GM18868 (cell line): ENCODE measurements around the gene ABLIM1.

Experiments
- ATAC-seq: cut with Tn5 transposase; IDR thresholded peaks from one replicate; pipeline ENCODE4 v1.9.1; 2021; ENCODE audit warnings: mild to moderate bottlenecking, moderate library complexity; ENCODE audit not compliant: unreplicated experiment

The ABLIM1 gene

DNA sequence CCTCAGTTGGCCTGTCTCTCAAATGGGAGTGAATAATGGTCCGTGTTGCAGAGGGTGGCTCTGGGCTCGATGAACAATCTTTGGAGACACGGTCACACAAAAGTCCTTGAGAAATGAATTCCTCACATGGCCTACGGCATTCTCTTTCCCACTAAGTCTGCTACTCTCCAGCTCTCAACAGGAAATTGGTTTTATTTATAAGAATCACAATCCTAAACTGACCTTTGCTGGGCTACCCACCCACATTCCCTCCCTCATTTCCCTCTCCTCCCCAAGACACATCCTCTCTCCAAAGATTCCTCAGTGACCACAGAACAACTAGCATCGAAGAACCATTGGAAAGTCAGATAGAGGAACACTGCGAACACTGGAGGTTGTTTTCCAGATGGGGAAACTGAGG lies 258.5 kb downstream of the ABLIM1 start:
- no peak for ATAC-seq

DNA sequence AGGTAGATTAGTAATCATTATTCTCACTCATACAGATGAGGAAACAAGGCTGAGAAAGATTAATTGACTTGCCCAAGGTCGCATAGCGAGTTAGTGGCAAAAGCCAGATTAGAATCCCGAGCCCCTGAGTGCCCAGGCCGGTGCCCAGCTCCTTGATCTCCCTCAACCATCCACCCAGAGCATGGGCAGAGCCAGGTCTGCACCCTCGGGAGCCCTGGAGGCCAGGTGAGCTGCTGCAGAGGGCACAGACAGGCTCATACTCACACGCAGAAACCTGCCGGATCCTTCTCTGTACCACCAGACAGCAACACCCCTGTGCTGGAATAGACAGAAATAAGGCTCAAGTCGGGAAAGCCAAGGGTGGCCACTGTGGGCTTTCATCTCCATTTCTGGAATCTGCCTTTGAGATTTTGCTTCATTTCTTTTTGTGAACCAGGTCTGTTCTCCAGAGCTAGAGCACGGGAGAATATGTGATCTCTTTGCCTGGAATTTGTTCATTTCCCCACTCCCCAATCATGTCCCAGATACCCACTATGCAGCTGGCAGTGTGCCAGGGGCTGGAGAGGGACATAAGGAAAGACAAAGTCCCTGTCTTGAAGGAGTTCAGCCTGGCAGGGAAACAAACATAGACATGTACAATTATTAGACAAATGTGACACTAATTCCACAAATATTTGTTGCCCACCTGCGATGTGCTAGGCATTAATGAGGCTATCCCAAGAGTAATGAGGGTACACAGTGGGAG lies 259.3 kb downstream of the ABLIM1 start:
- no peak for ATAC-seq

DNA sequence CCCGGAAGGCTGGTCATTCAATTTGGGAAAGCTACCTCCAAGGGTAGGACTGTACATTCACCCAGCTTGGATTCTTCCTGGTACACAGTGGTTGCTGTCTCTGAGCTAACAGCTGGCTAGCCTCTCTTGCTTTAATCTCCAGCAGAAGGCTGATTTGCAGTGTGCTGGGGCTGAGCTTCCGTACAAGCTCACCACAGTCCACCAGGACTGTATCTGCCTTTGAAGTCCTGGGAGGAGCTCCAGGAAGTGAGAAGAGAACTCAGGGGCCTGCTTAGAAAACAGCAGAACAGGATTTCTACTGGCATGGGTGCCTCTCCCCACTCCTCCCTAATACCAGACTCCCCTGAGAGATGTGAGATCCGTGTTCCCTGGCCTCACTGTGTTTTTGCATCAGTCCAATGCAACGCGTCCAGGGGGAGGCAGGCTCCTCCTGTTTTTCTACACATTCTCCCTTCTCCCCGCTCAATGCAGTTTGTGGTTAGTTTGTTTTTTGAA lies 260.4 kb downstream of the ABLIM1 start:
- no peak for ATAC-seq

DNA sequence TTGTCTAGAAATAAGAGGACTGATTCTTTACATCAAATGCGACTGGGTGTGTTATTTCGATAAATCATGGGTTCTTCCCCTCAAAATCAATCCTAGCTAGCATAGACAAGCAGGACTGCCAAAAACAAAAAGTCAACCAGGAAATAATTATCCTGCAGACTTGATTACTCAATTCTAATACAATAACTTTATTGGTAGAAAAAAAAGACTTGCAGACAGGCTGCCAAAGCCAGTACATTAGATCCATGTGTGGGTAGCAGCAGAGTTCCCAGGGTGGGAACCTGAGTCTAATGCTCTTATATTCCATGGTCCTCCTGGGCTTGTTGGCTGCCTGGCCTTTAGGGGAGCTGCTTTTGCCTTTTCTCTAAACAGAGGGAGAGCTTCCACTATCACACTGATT lies 261.6 kb downstream of the ABLIM1 start:
- ATAC-seq: no peak

DNA sequence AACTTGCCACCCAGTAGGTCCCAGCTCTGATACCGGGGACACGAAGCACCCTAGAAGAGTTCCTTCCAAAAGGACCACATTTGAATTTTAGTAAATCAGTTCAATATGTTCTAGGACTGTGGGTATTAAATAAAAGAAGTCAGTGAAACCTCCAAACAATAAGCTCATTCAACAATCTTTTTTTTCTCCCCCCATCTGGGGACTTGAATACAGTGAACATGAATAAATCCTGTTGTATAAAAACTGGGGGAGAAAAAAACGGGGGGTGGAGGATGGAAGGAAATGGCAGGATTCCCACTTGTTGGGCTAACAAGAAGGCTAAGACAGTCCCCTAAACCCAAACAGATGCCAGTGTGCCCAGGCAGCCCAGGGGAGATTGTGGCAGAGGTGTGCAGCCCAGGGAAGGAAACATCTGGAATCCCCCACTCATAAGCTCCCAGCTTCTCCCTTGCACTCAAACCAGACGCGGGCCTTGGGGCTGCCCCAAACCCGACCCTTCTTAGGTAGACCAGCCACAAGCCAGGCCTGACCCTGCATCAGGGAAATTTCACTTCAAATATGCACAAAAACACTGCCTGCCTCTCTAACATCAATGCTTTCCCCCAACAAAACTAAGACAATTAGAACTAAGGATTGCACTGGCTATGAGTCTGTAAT lies 262.6 kb downstream of the ABLIM1 start:
- peak; percentile 44 for ATAC-seq

DNA sequence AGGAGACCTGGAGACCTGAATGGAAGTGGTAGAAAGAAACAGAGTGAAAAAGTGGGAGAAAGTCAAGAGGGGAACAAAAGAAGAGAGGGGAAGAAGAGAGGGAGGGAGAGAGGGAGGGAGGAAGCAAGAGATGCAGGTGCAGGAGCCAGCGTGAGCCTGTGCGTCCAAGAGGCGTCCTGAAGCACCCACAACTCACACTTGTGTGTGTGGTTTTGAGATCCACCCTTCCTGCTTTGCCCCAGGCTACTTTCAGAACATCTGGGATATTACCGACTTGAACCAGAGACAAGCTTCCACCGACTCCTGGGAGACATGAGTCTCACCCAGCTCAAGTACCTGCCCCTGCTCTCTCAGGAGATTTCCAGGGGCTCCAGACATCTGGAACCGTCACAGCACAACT lies 263.5 kb downstream of the ABLIM1 start:
- no peak for ATAC-seq

DNA sequence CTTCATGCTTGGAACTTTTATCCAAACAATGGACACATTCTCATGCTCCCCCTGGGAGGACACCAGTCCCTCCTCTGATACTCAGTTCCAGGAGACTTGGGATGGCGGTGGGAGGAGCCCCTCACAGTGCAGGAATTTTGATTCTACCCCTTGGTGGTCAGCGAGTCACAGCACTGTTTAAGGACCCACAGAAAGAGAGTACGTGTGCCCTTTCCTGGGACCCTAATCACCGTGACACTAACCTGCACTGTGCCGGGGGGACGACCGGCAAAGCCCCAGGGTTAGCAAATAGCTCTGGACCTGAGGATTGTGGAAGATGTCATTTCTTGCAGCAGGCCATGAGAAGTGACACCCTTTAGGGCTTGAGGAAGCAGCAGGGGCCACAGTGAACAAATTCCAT lies 264.2 kb downstream of the ABLIM1 start:
- no peak for ATAC-seq

DNA sequence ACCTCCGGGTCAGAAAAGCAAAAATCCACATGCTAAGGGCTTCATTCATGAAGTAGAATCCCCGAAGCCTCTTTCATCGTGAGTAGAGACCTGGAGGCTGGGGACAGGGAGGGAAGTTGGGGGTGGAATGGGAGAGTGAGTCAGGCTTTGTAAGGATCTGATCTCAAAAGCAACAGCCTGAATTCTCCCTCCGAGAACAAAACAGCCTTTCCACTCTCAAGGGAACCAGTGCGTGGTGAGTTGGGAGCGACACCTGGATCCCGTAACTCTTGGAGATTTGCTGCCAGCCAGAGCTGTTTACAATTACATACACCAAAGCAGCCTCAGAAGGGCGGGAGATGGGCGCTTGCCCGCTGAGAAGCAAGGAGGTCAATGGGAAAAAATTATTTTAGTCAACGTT lies 264.6 kb downstream of the ABLIM1 start:
- ATAC-seq: no peak

DNA sequence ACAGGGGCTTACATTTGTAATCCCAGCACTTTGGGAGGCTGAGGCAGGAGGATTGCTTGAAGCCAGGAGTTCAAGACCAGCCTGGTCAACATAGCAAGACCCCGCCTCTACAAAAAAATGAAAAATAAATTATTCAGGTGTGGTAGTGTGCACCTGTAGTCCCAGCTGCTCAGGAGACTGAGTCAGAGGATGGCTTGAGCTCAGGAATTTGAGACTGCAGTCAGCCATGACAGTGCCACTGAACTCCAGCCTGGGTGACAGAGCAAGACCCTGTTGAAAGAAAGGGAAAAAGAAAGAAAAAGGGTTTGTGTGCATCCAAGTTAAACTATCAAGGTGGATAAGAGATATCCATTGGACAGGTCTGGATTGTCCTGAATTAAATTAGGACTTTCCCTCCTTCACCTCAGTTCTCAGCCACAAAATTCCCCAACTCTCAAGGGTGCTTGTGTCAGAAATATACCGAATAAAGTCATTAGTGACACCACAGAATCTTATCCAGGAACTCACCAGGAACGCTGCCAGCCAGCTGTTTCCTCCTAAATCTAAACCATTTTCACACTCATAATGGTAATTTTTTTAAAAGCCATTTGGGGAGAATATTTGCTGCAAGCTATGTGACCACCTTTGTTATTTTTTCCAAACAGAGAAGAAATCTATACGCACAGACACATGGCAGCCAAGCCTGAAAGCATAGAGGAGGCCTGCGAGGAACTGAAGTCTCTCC lies 265.8 kb downstream of the ABLIM1 start:
- no peak for ATAC-seq

DNA sequence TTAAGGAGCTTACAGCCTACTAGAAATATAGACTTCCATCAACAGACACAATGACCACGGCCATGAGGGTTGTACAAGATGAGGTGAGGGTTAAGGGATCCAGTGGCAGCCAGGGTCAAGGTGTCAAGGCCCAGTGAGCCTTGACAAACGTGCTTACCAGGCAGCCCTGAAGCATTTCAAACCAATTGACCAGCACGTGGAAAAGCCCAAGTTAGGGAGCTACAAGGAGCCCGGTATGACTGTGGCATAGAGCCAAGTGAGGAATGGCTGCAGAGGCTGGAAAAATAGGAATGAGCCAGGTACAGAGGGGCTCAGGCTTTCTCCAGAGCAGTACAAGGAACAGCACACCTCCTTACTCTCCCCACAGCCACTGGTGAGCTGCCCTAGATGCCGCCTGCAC lies 266.5 kb downstream of the ABLIM1 start:
- ATAC-seq: no peak

DNA sequence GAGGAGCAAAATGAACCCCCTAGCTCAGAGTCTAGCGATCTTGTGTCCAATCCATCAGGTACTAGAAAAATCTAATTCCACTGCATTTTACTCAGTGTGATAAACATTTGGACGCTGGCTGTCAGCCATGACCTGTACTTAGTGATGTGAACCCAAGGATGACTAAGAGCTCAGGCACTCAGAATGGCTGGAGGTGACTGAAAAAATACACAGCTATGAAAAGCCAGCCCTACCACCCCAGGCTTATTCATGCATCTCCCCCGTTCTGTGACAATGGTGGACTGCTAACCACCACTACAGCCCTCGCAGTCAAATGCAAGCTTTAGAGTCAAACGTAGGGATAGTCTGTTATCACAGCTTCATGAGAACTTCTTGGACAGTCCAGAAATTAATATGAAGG lies 268.6 kb downstream of the ABLIM1 start:
- no peak for ATAC-seq

DNA sequence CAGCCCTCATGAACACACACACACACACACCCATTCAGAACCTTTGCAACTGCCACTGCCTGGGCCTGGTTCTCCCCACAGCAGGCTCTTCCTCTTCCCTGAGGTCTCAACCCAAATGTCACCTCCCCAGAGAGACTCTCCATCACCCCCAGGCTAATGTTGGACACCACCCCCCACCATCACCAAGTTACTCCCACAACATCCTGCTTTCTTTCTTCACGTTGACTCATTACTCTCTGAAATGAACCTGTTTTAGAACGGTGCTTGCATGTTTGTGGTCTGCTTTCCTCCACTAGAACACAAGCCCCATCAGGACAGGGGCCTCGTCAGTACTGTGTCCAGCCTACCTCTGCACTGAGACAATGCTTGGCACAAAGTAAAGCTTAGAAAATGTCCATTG lies 269.8 kb downstream of the ABLIM1 start:
- ATAC-seq: peak; percentile 69

DNA sequence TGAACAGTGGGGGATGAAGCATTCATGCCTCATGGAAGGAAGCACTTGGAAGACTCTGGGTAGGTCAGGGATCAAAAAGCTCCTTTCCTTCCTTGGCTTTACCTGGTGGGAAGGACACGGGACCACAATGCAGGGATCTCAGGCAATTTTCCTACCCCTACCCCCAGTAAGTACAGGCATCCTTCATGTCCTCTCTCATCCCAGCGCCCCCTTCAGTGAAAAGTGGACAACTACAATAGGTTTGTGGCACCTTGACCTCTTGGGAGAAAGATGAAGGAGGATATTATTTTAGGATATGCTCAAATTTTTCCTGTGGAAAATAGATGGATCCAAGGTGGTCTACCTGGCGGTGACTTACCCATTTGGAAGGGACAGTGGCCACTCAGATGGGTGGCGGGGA lies 270.3 kb downstream of the ABLIM1 start:
- no peak for ATAC-seq

DNA sequence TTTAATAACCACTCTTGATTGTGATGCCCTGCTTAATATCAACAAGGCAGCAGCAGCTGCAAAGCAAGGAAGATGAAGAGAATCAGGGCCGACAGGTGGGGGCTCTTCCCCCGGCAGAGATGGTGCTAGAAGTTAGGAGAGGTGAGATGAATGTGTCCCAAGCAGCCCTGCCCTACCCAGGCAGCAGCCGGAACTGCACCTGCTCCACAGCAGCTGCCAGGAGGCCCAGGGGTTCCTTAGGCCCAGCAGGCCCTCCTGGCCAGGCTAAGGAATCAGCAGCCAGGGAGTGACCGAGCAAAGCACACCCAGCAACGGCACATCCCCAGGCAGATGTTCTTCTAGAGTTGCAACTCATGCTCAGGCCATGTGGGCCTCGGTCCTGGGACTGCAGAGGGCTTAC lies 271.6 kb downstream of the ABLIM1 start:
- ATAC-seq: no peak

DNA sequence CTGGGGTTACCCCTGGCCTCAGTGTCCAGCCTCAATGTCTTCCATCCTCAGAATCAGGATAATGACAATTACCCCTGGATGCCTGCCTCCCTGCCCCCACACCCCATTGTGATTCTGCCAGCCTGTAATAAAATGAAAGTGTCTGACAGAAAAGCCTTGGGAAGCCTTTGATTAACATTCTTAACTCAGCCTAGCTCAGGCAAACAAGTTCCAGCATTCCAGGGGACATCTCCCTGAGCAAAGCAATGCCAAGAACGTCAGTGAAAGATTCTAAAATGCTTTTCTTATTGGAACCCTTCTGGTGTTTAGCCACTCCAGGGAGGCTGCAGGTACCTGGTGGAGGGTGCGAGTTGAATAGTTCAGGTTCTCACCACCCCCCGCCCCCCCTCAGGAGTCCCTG lies 272.5 kb downstream of the ABLIM1 start:
- ATAC-seq: no peak

DNA sequence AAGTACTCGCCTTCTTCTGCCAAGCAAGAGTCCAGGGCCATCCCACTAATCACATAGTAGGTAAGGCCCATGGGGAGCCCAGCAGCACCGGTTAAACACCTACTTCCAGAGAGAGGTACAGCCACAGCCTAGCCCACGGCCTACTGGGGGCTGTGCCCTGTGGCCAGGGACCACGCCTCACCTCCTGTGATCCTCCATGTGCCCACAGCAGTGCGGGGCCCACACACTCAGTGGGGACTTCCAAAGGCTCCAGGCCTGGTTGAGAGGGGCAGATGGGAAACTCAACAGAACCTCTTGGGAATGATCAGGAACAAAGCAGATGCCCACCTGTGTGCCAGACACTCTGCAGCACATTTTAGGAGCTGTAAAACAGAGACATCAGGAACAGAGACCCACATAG lies 273.5 kb downstream of the ABLIM1 start:
- no peak for ATAC-seq

DNA sequence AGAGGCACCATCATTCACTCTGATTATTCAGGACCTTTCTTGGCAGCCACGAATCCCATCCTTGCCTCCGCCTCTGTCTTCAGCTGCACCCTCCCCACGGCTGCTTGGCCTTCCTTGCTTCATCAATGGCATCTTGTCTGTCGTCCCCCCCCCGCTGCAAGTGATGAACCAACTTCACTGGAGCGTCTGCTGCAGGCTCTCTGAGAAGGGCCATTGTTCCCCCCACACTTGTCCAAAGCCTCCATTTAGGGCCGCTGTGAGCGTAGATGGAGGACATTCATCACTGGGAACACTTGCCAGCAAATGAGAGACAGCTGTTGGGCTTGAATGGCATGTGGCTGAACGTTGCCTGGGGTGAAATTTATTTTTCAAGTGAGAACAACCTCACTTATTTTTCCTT lies 273.9 kb downstream of the ABLIM1 start:
- ATAC-seq: no peak
